DOHH2 (cell line): Measurements from ENCODE around the gene RALGDS.

Experiments used
- EZH2phosphoT487 ChIP-seq: fragments of 200-600 bp; sonication (generic); IDR thresholded peaks from 2 replicates; pipeline ENCODE4 v1.6.1; 2017; ENCODE audit warnings: borderline replicate concordance, mild to moderate bottlenecking, antibody characterized with exemption, low read length, moderate library complexity, mixed read lengths
- TF ChIP-seq, protein P1 (sequence below): fragments of 200-600 bp; sonication (generic); IDR thresholded peaks from one replicate; pipeline ENCODE4 v1.5.1; 2014; ENCODE audit warnings: antibody characterized with exemption, mild to moderate bottlenecking, low read depth, low read length; ENCODE audit not compliant: poor library complexity, severe bottlenecking

DNA sequence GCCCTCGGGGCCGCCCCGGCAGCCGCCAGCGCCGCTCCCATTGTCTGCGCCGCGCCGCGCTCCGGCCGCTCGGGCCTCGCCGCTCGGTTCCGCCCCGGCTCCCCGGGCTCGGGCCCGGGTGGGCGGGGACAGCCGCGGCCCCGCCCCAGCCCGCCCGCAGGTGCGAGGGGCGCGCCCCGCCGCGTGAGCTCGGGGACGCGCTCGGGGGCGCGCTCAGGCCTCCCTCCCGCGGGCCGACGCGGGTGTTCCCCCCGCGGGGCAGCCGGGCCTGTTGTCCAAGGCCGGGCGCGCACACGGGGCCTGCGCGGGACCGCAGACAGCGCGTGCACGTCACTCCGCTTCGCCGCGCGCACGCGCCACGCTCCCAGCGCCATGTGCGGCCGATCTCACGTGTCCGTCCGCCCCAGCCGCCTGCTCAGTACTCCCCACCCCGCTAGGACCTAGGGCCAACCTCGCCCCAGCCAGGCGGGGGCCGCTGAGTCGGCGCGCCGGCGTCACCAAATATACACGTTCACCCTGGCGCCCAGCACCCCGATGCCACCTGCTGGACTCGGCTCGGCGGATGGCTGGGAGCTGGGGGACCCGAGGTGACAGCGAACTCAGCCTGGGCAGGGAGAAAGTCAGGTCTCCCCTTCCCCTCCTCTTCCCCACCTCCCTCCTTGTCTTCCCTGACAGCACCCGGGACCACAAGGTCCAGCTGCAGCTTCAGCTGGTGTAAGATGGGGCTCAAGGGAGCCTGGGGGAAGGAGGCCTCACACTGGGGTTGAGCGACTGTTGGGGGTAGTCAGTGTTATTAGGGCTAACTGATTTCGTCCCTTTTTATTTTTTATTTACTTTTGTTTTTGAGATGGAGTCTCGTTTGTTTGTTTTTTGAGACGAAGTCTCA is 28.3 kb upstream of the RALGDS start:
- TF ChIP-seq, protein P1, sequence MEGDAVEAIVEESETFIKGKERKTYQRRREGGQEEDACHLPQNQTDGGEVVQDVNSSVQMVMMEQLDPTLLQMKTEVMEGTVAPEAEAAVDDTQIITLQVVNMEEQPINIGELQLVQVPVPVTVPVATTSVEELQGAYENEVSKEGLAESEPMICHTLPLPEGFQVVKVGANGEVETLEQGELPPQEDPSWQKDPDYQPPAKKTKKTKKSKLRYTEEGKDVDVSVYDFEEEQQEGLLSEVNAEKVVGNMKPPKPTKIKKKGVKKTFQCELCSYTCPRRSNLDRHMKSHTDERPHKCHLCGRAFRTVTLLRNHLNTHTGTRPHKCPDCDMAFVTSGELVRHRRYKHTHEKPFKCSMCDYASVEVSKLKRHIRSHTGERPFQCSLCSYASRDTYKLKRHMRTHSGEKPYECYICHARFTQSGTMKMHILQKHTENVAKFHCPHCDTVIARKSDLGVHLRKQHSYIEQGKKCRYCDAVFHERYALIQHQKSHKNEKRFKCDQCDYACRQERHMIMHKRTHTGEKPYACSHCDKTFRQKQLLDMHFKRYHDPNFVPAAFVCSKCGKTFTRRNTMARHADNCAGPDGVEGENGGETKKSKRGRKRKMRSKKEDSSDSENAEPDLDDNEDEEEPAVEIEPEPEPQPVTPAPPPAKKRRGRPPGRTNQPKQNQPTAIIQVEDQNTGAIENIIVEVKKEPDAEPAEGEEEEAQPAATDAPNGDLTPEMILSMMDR: peak; percentile 37
- no peak for TF ChIP-seq EZH2phosphoT487
